ENCODE measurements around the gene DNMT3A.

DNA sequence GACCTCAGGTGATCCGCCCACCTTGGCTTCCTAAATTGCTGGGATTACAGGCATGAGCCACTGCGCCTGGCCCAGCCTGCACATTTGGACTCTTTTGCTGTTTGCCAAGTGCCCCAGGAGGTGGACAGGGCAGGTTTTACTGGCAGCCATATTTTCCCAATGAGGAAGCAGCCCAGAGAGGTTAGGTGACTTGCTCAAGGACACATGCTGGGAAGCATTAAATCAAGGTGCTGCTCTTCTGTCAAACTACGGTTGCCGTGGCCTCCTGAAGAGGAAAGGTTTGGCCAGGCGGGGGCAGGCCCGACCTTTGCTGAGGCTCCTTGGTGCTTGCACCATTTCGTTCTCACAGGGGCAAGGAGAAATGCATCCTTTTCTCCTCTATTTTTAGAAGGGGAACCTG lies 44.0 kb downstream of the DNMT3A start:
- TF ChIP-seq POLR2AphosphoS5 (IDR thresholded peaks at IDR 0.05; ENCODE audit: low read depth, low read length) (no peak), TAF1 (IDR thresholded peaks at IDR 0.05; ENCODE audit: low read depth, low read length) (no peak)

Data from GM12891 (cell line).